ENCODE data around the gene DFFB.

Gene DFFB

DNA sequence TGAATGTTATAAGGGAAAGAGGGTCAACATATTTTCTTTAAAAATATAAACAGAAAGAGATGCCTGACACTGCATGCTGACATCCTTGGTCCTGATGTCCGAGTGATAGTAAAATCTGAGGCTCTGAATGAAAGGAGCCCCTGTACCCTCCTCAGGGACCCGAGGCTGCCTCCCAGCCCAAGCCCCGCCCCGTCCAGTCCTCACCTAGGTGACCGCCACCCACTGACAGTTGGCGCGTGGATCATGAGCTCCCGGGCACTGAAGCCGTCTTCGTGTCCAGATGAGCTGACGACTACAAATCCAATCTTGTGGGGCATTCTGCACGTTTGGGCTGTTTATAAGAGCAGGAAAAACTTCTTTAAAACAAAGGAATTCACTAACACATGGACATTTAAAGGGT is 5.2 kb upstream of the DFFB start:
- ChIA-PET CTCF (no interaction called here), POLR2A (no interaction called here)
- DNase-seq (ENCODE audit: extremely low spot score), result no peak
- TF ChIP-seq FOXK2 (IDR thresholded peaks at IDR 0.05) (no peak), ZNF384 (IDR thresholded peaks at IDR 0.05) (no peak), FOXM1 (IDR thresholded peaks at IDR 0.05; ENCODE audit: borderline replicate concordance) (no peak), NFRKB (IDR thresholded peaks at IDR 0.05) (no peak), PKNOX1 (IDR thresholded peaks at IDR 0.05) (no peak), L3MBTL2 (conservative IDR thresholded peaks at IDR 0.05) (no peak), SP1 (IDR thresholded peaks at IDR 0.05) (no peak), SUZ12 (IDR thresholded peaks at IDR 0.05) (no peak), HDGF (IDR thresholded peaks at IDR 0.05; ENCODE audit: borderline replicate concordance) (no peak), ELF4 (IDR thresholded peaks at IDR 0.05) (no peak), BHLHE40 (IDR thresholded peaks at IDR 0.05; ENCODE audit: borderline replicate concordance) (no peak), TARDBP (IDR thresholded peaks at IDR 0.05) (no peak), LEF1 (IDR thresholded peaks at IDR 0.05; ENCODE audit: borderline replicate concordance) (no peak), FOXA1 (IDR thresholded peaks at IDR 0.05) (no peak), ARNT (IDR thresholded peaks at IDR 0.05) (no peak), CTBP1 (IDR thresholded peaks at IDR 0.05; ENCODE audit: borderline replicate concordance) (no peak)

GRCh38 chr1:3852711-3853485 is 4.4 kb upstream of the DFFB start:
- CTCF ChIA-PET, result no interaction called here
- POLR2A ChIA-PET, result no interaction called here
- no peak for TF ChIP-seq HDGF (IDR thresholded peaks at IDR 0.05; ENCODE audit: borderline replicate concordance)
- no peak for TF ChIP-seq L3MBTL2 (conservative IDR thresholded peaks at IDR 0.05)
- no peak for TF ChIP-seq ZNF384 (IDR thresholded peaks at IDR 0.05)
- no peak for TF ChIP-seq FOXA1 (IDR thresholded peaks at IDR 0.05)
- TF ChIP-seq SUZ12 (IDR thresholded peaks at IDR 0.05), result no peak
- no peak for TF ChIP-seq ARNT (IDR thresholded peaks at IDR 0.05)
- TF ChIP-seq FOXK2 (IDR thresholded peaks at IDR 0.05), result no peak
- TF ChIP-seq LEF1 (IDR thresholded peaks at IDR 0.05; ENCODE audit: borderline replicate concordance), result no peak
- TF ChIP-seq TARDBP (IDR thresholded peaks at IDR 0.05), result no peak
- no peak for TF ChIP-seq CTBP1 (IDR thresholded peaks at IDR 0.05; ENCODE audit: borderline replicate concordance)
- TF ChIP-seq PKNOX1 (IDR thresholded peaks at IDR 0.05), result no peak
- no peak for TF ChIP-seq BHLHE40 (IDR thresholded peaks at IDR 0.05; ENCODE audit: borderline replicate concordance)
- DNase-seq (ENCODE audit: extremely low spot score), result no peak

DNA sequence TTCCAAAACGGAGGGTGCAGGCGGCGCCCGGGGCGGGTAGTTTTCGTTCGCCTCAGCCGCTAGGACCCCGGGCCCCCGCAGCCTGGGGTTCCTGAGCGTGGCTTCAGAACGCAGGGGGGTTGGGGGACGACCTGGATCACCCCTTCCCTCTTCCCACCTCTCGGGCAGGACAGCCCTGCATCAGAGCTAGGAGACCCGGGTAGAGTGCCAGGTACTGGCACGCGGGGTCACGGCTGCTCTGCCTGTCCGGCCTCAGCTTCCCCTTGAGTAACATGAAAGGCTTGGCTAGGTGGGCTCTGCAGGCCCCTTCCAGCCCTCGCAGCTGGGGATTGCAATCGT is 484 bp downstream of the DFFB start:
- TF ChIP-seq L3MBTL2 (conservative IDR thresholded peaks at IDR 0.05), result no peak
- CTCF ChIA-PET, result no interaction called here
- no peak for DNase-seq (ENCODE audit: extremely low spot score)
- POLR2A ChIA-PET, result interaction anchor here (0.9 to 1.4 kb wide), 4 partner anchors 10 to 82 kb away, joined by 3 to 4 read pairs (median 3); no protein-coding TSS in a partner anchor

- TF ChIP-seq L3MBTL2 (conservative IDR thresholded peaks at IDR 0.05) (peak; percentile 76), FOXK2 (IDR thresholded peaks at IDR 0.05) (no peak)
- ChIA-PET POLR2A (interaction anchor here (0.9 to 1.4 kb wide), 4 partner anchors 11 to 82 kb away, joined by 3 to 5 read pairs (median 4); partner anchors contain the start of gene LRRC47), CTCF (interaction anchor here (1.0 kb wide), 1 partner anchor 26 kb away, joined by 3 read pairs; no protein-coding TSS in a partner anchor)
- DNase-seq (ENCODE audit: extremely low spot score), result peak; percentile 21
Observed at GRCh38 chr1:3858231-3858981, 1.1 kb downstream of the DFFB start.

DNA sequence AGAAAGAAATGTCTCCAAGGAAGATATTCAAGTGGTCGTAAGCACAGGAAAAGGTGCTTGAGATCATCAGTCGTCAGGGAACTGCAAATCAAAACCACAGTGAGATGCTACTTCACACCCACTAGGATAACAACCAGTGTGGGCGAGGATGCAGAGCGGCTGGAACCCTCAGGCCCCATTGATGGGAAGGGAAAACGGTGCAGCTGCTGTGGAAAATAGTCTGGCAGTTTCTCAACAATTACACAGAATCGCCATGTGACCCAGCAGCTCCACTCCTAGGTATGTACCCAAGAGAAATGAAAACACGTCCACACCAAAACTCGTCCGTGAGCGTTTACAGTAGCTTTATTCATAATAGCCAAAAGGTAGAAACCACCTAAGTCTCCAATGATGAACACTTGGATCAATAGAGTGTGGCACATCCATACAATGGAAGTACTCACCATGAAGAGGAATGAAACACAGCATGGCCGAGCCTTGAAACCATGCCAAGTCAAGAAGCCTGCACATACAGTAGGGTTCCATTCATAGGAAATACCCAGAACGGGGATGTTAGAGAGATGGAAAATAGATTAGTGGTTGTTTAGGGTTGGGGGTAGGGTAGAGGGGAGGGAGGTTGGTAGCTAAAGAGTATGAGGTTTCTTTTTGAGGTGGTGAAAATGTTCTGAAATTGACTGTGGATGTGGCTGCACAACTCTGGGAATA is 6.1 kb downstream of the DFFB start:
- POLR2A ChIA-PET, result no interaction called here
- DNase-seq (ENCODE audit: extremely low spot score), result no peak
- TF ChIP-seq L3MBTL2 (conservative IDR thresholded peaks at IDR 0.05) (no peak), ZNF384 (IDR thresholded peaks at IDR 0.05) (no peak), HDGF (IDR thresholded peaks at IDR 0.05; ENCODE audit: borderline replicate concordance) (no peak), TARDBP (IDR thresholded peaks at IDR 0.05) (no peak), CTBP1 (IDR thresholded peaks at IDR 0.05; ENCODE audit: borderline replicate concordance) (no peak), FOXA1 (IDR thresholded peaks at IDR 0.05) (no peak), SUZ12 (IDR thresholded peaks at IDR 0.05) (no peak), ELF4 (IDR thresholded peaks at IDR 0.05) (no peak), SP1 (IDR thresholded peaks at IDR 0.05) (no peak), BHLHE40 (IDR thresholded peaks at IDR 0.05; ENCODE audit: borderline replicate concordance) (no peak), ARNT (IDR thresholded peaks at IDR 0.05) (no peak), FOXM1 (IDR thresholded peaks at IDR 0.05; ENCODE audit: borderline replicate concordance) (no peak)
- CTCF ChIA-PET, result no interaction called here

GRCh38 chr1:3864884-3865283 is 7.6 kb downstream of the DFFB start:
- ChIA-PET CTCF (no interaction called here), POLR2A (no interaction called here)
- no peak for DNase-seq (ENCODE audit: extremely low spot score)
- TF ChIP-seq SUZ12 (IDR thresholded peaks at IDR 0.05) (no peak), PKNOX1 (IDR thresholded peaks at IDR 0.05) (no peak), FOXK2 (IDR thresholded peaks at IDR 0.05) (no peak), FOXM1 (IDR thresholded peaks at IDR 0.05; ENCODE audit: borderline replicate concordance) (no peak), TARDBP (IDR thresholded peaks at IDR 0.05) (no peak), SP1 (IDR thresholded peaks at IDR 0.05) (no peak), FOXA1 (IDR thresholded peaks at IDR 0.05) (no peak), CTBP1 (IDR thresholded peaks at IDR 0.05; ENCODE audit: borderline replicate concordance) (no peak), NFRKB (IDR thresholded peaks at IDR 0.05) (no peak)
